BJ (cell line): ENCODE data around the gene ZBTB12. TPM values are rescaled to one million over a fixed set of nuclear protein-coding genes. Genes with fewer than 3 reads are reported as not detected.
"Not testable (repeated sequence)": the region's sequence is repeated elsewhere in the genome, so short reads cannot be mapped to it uniquely, and the experiment has no call there.

Source experiments
- CTCF ChIA-PET: fragments of 350-600 bp; formaldehyde crosslinking; extraction: SDS; loops from one replicate; lab custom pipeline; 2021; ENCODE audit warnings: antibody characterized with exemption, inconsistent platforms; lab: Yijun Ruan, JAX
- POLR2A ChIA-PET: fragments of 300-600 bp; sonication (Branson Sonifier 250); formaldehyde crosslinking; extraction: SDS; loops from one replicate; lab custom pipeline; 2021; ENCODE audit warnings: antibody characterized with exemption; lab: Charles Lee
- DNase-seq: peaks from one replicate; pipeline ENCODE4 v3.0.0-alpha.2; 2011; ENCODE audit warnings: low read depth
- H3K27me3 ChIP-seq: 2 replicates; pipeline ENCODE4 v1.6.0; 2011; ENCODE audit warnings: low read length; ENCODE audit not compliant: control insufficient read depth, insufficient read depth
- H3K36me3 ChIP-seq: 2 replicates; pipeline ENCODE4 v1.5.1; 2011; ENCODE audit warnings: low read length; ENCODE audit not compliant: control insufficient read depth, insufficient read depth
- H3K4me3 ChIP-seq: 2 replicates; pipeline ENCODE4 v1.5.1; 2011; ENCODE audit warnings: low read depth, mild to moderate bottlenecking, control low read depth, low read length
- polyA plus RNA-seq: library from polyadenylated mRNA; depleted of rRNA; stranded (reverse); fragments of >200 nt; gene quantifications from 2 replicates; pipeline ENCODE4 v1.2.3, GENCODE V29; 2011
- TF ChIP-seq, protein P1 (sequence below): IDR thresholded peaks from 2 replicates; pipeline ENCODE4 v1.5.1; 2011; ENCODE audit warnings: low read depth, mild to moderate bottlenecking, control low read depth, inconsistent platforms, low read length, moderate library complexity; ENCODE audit not compliant: insufficient read depth

Gene ZBTB12
- polyA plus RNA-seq, 1 experiment, result 2.6 TPM

GRCh38 chr6:31869343-31869742, 32.5 kb downstream of the ZBTB12 start:
- no peaks in the 10 kb centered on the region for H3K36me3 ChIP-seq
- TF ChIP-seq, protein P1, sequence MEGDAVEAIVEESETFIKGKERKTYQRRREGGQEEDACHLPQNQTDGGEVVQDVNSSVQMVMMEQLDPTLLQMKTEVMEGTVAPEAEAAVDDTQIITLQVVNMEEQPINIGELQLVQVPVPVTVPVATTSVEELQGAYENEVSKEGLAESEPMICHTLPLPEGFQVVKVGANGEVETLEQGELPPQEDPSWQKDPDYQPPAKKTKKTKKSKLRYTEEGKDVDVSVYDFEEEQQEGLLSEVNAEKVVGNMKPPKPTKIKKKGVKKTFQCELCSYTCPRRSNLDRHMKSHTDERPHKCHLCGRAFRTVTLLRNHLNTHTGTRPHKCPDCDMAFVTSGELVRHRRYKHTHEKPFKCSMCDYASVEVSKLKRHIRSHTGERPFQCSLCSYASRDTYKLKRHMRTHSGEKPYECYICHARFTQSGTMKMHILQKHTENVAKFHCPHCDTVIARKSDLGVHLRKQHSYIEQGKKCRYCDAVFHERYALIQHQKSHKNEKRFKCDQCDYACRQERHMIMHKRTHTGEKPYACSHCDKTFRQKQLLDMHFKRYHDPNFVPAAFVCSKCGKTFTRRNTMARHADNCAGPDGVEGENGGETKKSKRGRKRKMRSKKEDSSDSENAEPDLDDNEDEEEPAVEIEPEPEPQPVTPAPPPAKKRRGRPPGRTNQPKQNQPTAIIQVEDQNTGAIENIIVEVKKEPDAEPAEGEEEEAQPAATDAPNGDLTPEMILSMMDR, result no peak
- POLR2A ChIA-PET, result no interaction called here
- H3K4me3 ChIP-seq, result no peak overlapping the region
- H3K27me3 ChIP-seq, result peaks cover 2% of the 10 kb centered on the region; the same call in 1 of the 2 replicates
- no peak for DNase-seq
- CTCF ChIA-PET, result no interaction called here

- CTCF ChIA-PET, result interaction anchor here (0.8 to 1.2 kb wide), 2 partner anchors 21 to 131 kb away, joined by 3 to 9 read pairs; no protein-coding TSS in a partner anchor
Measured at GRCh38 chr6:31868658-31868971, 33.3 kb downstream of the ZBTB12 start.

GRCh38 chr6:31865205-31866118, 36.4 kb downstream of the ZBTB12 start:
- TF ChIP-seq, protein P1, result no peak
- no peaks in the 10 kb centered on the region for H3K27me3 ChIP-seq
- ChIA-PET CTCF (interaction anchor here (0.7 to 2.6 kb wide), 3 partner anchors 23 to 87 kb away, joined by 3 to 6 read pairs (median 4); no protein-coding TSS in a partner anchor), POLR2A (no interaction called here)
- H3K36me3 ChIP-seq, result no peaks in the 10 kb centered on the region
- H3K4me3 ChIP-seq, result no peak overlapping the region
- no peak for DNase-seq

More at GRCh38 chr6:31868658-31868971, 33.3 kb downstream of the ZBTB12 start:
- H3K27me3 ChIP-seq, POLR2A ChIA-PET, DNase-seq, H3K36me3 ChIP-seq, H3K4me3 ChIP-seq: not testable (repeated sequence)

- DNase-seq, result no peak
- TF ChIP-seq, protein P1, result no peak
- Histone ChIP-seq H3K4me3 (no peak overlapping the region), H3K27me3 (no peaks in the 10 kb centered on the region), H3K36me3 (peaks cover 4% of the 10 kb centered on the region)
- POLR2A ChIA-PET, result no interaction called here
- CTCF ChIA-PET, result interaction anchor here (1.0 to 2.6 kb wide), 2 partner anchors 24 to 88 kb away, joined by 4 to 6 read pairs; no protein-coding TSS in a partner anchor
Measured at GRCh38 chr6:31864818-31865204, 37.1 kb downstream of the ZBTB12 start.

- CTCF ChIA-PET, result interaction anchor here (0.7 to 2.6 kb wide), 4 partner anchors 87 to 150 kb away, joined by 3 to 6 read pairs (median 5); no protein-coding TSS in a partner anchor
- H3K36me3 ChIP-seq, H3K27me3 ChIP-seq, POLR2A ChIA-PET, DNase-seq: not testable (repeated sequence)
- peak overlapping the region; percentile 66 for H3K4me3 ChIP-seq
Measured at GRCh38 chr6:31864123-31864562, 37.7 kb downstream of the ZBTB12 start.
